Measurements from ENCODE around the gene RNASEH2C.
"Not testable (repeated sequence)": the region's sequence is repeated elsewhere in the genome, so short reads cannot be mapped to it uniquely, and the experiment has no call there.

GRCh38 chr11:65767806-65768205 lies 47.2 kb upstream of the RNASEH2C start:
- TF ChIP-seq, protein P1, sequence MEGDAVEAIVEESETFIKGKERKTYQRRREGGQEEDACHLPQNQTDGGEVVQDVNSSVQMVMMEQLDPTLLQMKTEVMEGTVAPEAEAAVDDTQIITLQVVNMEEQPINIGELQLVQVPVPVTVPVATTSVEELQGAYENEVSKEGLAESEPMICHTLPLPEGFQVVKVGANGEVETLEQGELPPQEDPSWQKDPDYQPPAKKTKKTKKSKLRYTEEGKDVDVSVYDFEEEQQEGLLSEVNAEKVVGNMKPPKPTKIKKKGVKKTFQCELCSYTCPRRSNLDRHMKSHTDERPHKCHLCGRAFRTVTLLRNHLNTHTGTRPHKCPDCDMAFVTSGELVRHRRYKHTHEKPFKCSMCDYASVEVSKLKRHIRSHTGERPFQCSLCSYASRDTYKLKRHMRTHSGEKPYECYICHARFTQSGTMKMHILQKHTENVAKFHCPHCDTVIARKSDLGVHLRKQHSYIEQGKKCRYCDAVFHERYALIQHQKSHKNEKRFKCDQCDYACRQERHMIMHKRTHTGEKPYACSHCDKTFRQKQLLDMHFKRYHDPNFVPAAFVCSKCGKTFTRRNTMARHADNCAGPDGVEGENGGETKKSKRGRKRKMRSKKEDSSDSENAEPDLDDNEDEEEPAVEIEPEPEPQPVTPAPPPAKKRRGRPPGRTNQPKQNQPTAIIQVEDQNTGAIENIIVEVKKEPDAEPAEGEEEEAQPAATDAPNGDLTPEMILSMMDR (IDR thresholded peaks at IDR 0.05), result not testable (repeated sequence)
- not testable (repeated sequence) for TF ChIP-seq POLR2A (IDR thresholded peaks at IDR 0.05)
